Transverse colon (tissue), 4 donors: ENCODE results near the gene KDM2B.

ENCODE experiments used
- POLR2A ChIP-seq: fragments of 450-650 bp; IDR thresholded peaks from one replicate; pipeline ENCODE4 v1.6.1; 2016; ENCODE audit warnings: antibody characterized with exemption, mild to moderate bottlenecking, moderate library complexity
- POLR2AphosphoS5 ChIP-seq, 3 donors: sonication (generic); formaldehyde crosslinking; IDR thresholded peaks; one replicate each; pipeline ENCODE4 v1.6.1; 2016; ENCODE audit warnings: antibody characterized with exemption in 3 of 3
- TF ChIP-seq, protein P1 (sequence below), 5 experiments: fragments of 200-600 bp in 3 of 5; fragments of 450-650 bp in 2 of 5; sonication (generic) in 3 of 5; IDR thresholded peaks; 1 replicate in 2 of 5; 2 replicates in 3 of 5; pipeline ENCODE4 v1.5.1; 2016 to 2017; ENCODE audit warnings: antibody characterized with exemption in 5 of 5, inconsistent platforms in 3 of 5, mild to moderate bottlenecking in 2 of 5, moderate library complexity in 1 of 5

DNA sequence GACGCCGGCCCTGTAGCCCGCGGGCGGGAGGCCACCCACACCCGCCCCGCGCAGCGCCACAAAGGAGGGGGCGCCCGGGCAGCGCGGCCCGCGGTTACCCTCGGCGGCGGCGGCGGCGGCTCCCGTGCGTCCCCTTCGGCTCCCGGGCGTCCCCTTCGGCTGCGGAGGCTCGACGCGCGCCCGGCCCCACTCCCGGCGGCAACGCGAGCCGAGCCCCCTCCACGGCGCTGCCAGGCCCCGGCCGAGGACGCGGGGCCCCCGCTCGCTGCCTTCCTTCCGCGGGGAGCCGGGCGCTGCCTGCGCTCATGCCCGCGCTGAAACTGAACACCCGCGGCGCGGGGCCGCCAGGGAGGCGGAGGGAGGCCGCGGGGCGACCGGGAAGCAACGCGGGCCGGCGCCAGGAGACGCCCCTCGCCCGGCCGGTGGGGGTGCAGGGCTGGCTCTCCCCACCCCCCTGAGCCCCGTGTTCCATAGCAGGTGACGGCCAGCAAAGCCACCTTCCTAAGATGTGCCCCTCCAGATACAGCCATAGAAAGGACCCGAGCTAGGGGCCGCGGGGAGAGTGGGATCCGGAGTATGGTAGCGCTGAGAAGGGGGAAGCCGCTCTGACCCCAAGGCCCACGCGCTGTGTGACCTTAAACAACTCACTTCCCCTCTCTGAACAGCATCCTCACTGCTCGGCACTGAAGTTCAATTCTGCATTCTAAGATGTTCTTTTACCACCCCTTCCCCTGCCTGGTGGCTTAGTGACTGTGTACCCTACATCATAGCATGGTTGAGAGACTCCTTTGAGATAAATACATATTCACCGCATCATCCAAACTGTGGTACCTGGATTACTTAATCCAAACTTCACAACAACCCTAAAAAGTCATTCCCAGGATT, 42.8 kb downstream of the KDM2B start:
- no peak for TF ChIP-seq POLR2AphosphoS5 (IDR thresholded peaks at IDR 0.05)
- TF ChIP-seq POLR2A = no peak
- TF ChIP-seq, protein P1, sequence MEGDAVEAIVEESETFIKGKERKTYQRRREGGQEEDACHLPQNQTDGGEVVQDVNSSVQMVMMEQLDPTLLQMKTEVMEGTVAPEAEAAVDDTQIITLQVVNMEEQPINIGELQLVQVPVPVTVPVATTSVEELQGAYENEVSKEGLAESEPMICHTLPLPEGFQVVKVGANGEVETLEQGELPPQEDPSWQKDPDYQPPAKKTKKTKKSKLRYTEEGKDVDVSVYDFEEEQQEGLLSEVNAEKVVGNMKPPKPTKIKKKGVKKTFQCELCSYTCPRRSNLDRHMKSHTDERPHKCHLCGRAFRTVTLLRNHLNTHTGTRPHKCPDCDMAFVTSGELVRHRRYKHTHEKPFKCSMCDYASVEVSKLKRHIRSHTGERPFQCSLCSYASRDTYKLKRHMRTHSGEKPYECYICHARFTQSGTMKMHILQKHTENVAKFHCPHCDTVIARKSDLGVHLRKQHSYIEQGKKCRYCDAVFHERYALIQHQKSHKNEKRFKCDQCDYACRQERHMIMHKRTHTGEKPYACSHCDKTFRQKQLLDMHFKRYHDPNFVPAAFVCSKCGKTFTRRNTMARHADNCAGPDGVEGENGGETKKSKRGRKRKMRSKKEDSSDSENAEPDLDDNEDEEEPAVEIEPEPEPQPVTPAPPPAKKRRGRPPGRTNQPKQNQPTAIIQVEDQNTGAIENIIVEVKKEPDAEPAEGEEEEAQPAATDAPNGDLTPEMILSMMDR (IDR thresholded peaks at IDR 0.05) = no peak
